ENCODE measurements around the gene ATP5MG.

Gene ATP5MG, protein sequence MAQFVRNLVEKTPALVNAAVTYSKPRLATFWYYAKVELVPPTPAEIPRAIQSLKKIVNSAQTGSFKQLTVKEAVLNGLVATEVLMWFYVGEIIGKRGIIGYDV

GRCh38 chr11:118401151-118401879 is at the start of gene ATP5MG:
Gene ATP5MG (plus strand): TSS chr11:118401606. CDS start chr11:118401666, 60 bp downstream.
- no peak for TF ChIP-seq CTCF (IDR thresholded peaks at IDR 0.05)
- peaks cover 28% of the 10 kb centered on the region for H3K4me1 Mint-ChIP-seq
- H3K4me3 Mint-ChIP-seq: peak within 1 kb of the TSS; percentile 95
- H3K9me3 Mint-ChIP-seq: no peaks in the 10 kb centered on the region
- H3K27me3 Mint-ChIP-seq (ENCODE audit: low read depth, poor library complexity): peaks cover 2% of the 10 kb centered on the region
- H3K27ac Mint-ChIP-seq: peak within 1 kb of the TSS; percentile 100
- H3K36me3 Mint-ChIP-seq (ENCODE audit: low read depth): peaks cover 10% of the 10 kb centered on the region
- peak; percentile 90 for DNase-seq

- TF ChIP-seq CTCF (IDR thresholded peaks at IDR 0.05): peak; percentile 55
- Mint-ChIP-seq H3K36me3 (ENCODE audit: low read depth) (no peaks in the 10 kb centered on the region), H3K27me3 (ENCODE audit: low read depth, poor library complexity) (peaks cover 76% of the 10 kb centered on the region), H3K4me3 (no peak overlapping the region), H3K4me1 (no peaks in the 10 kb centered on the region), H3K27ac (no peak overlapping the region), H3K9me3 (no peaks in the 10 kb centered on the region)
- no peak for DNase-seq
These were observed 48.2 kb upstream of the ATP5MG start for GRCh38 chr11:118353084-118353710.

DNA sequence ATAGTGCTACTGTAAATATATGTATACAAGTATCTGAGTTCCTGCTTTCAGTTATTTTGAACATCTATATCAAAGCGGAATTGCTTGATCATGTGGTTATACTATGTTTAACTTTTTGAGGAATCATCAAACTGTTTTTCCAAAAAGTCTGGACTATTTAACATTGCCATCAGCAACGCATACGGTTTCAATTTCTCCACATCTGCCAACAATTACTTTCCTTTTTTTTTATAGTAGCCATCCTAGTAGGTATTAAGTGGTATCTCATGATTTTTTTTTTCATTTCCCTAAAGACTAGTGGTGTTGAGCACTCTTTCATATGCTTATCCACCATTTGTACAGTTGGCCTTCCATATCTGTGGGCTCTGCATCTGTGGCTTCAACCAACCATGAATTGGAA is 43.3 kb upstream of the ATP5MG start:
- Mint-ChIP-seq H3K27me3 (ENCODE audit: low read depth, poor library complexity) (peaks cover 40% of the 10 kb centered on the region), H3K36me3 (ENCODE audit: low read depth) (peaks cover 8% of the 10 kb centered on the region), H3K9me3 (peaks cover 11% of the 10 kb centered on the region), H3K4me1 (peaks cover 14% of the 10 kb centered on the region), H3K27ac (no peak overlapping the region), H3K4me3 (no peak overlapping the region)
- no peak for TF ChIP-seq CTCF (IDR thresholded peaks at IDR 0.05)
- DNase-seq: no peak

DNA sequence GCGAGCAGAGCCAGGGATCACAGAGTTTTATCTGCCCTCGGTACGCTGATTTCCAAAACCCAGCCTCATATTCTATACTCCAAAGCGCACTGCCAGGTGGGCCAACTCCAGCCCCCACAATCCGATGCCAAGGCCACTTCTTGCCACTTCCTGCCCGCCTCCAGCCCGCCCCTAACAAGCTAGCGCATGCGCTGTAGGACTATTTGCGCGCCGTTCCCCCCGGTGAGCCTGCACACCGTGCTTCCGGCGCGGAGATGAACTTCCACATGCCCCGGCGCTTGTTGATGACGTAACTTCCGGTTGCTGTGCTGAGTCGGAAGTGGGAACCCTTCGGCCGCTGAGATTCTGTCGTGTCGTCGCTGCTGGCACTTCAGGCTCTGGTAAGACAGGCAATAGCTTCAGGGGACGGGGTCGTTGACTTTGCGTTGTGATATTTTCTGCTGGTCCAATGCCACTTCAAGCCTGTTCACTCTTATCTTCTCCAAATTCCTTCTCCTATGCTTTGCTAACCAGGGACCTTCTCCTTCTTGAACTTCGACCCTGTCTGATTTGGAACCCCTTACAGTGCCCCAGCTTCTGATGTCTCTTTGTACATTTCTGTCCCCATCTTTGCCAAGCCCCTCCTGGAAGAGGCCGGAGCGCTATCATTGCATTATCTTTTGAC is 42.0 kb upstream of the ATP5MG start, which contains the start of gene UBE4A:
UBE4A (plus strand) TSS at position 306 of the 664 bp plus-strand sequence. CDS start 5,481 bp downstream, outside the sequence.
- peaks cover 11% of the 10 kb centered on the region for H3K9me3 Mint-ChIP-seq
- peaks cover 8% of the 10 kb centered on the region for H3K36me3 Mint-ChIP-seq (ENCODE audit: low read depth)
- DNase-seq: peak; percentile 93
- H3K4me3 Mint-ChIP-seq: peak within 1 kb of the TSS; percentile 96
- no peak for TF ChIP-seq CTCF (IDR thresholded peaks at IDR 0.05)
- H3K27ac Mint-ChIP-seq: peak within 1 kb of the TSS; percentile 57
- H3K27me3 Mint-ChIP-seq (ENCODE audit: low read depth, poor library complexity): peaks cover 31% of the 10 kb centered on the region
- H3K4me1 Mint-ChIP-seq: peaks cover 14% of the 10 kb centered on the region

GRCh38 chr11:118364956-118365615 is 36.3 kb upstream of the ATP5MG start:
- DNase-seq: no peak
- Mint-ChIP-seq H3K9me3 (no peaks in the 10 kb centered on the region), H3K27me3 (ENCODE audit: low read depth, poor library complexity) (peaks cover 3% of the 10 kb centered on the region), H3K4me3 (no peak overlapping the region), H3K36me3 (ENCODE audit: low read depth) (peaks cover 36% of the 10 kb centered on the region), H3K27ac (no peak overlapping the region), H3K4me1 (peaks cover 7% of the 10 kb centered on the region)
- TF ChIP-seq CTCF (IDR thresholded peaks at IDR 0.05): no peak

Measured in nephron progenitor cell (in vitro differentiated cells).